Neural cell (in vitro differentiated cells): ENCODE results near the gene ARHGAP29. TPM values are rescaled to one million over a fixed set of nuclear protein-coding genes. Genes with fewer than 3 reads are reported as not detected.

Experiments used
- H2AFZ ChIP-seq: fragments of 200-600, 300-800 bp; sonication (generic), shearing (Covaris generic); 2 replicates; pipeline ENCODE4 v1.6.0; 2014; ENCODE audit warnings: low read depth, mild to moderate bottlenecking, antibody characterized with exemption, low read length, moderate library complexity
- H3F3A ChIP-seq: fragments of 200-600 bp; shearing (Covaris generic); 2 replicates; pipeline ENCODE4 v1.6.1; 2016; ENCODE audit warnings: mild to moderate bottlenecking, moderate library complexity, mixed read lengths, antibody characterized with exemption, low read length; ENCODE audit not compliant: insufficient read depth, poor library complexity, severe bottlenecking
- H3K27ac ChIP-seq: fragments of 200-600, 300-800 bp; sonication (generic), shearing (Covaris generic); 2 replicates; pipeline ENCODE4 v1.5.1; 2014; ENCODE audit warnings: mild to moderate bottlenecking, low read length, moderate library complexity
- H3K27me3 ChIP-seq: fragments of 300-800, 200-600 bp; sonication (generic), shearing (Covaris generic); 2 replicates; pipeline ENCODE4 v1.6.0; 2014; ENCODE audit warnings: mild to moderate bottlenecking, low read depth, low read length, moderate library complexity; ENCODE audit not compliant: insufficient read depth
- H3K36me3 ChIP-seq: fragments of 300-800, 200-600 bp; sonication (generic), shearing (Covaris generic); 2 replicates; pipeline ENCODE4 v1.5.1; 2014; ENCODE audit warnings: mild to moderate bottlenecking, antibody characterized with exemption, low read length, moderate library complexity; ENCODE audit not compliant: insufficient read depth
- H3K4me2 ChIP-seq: fragments of 300-800, 200-600 bp; sonication (generic), shearing (Covaris generic); 2 replicates; pipeline ENCODE4 v1.6.0; 2014; ENCODE audit warnings: mild to moderate bottlenecking, low read length
- H3K4me3 ChIP-seq: fragments of 300-800, 200-600 bp; sonication (generic), shearing (Covaris generic); 2 replicates; pipeline ENCODE4 v1.5.1; 2014; ENCODE audit warnings: mild to moderate bottlenecking, low read length, moderate library complexity
- H3K79me2 ChIP-seq: fragments of 200-600 bp; shearing (Covaris generic); replicated peaks from 2 replicates; pipeline ENCODE4 v1.6.0; 2014; ENCODE audit warnings: mild to moderate bottlenecking, low read length, moderate library complexity; ENCODE audit not compliant: insufficient read depth
- H3K9ac ChIP-seq: fragments of 300-800, 200-600 bp; sonication (generic), shearing (Covaris generic); 2 replicates; pipeline ENCODE4 v1.6.1; 2016; ENCODE audit warnings: mild to moderate bottlenecking, low read length, mixed read lengths
- H3K9me2 ChIP-seq: fragments of 200-600 bp; shearing (Covaris generic); 2 replicates; pipeline ENCODE4 v1.6.1; 2016; ENCODE audit warnings: mild to moderate bottlenecking, low read length, mixed read lengths; ENCODE audit not compliant: insufficient read depth
- H3K9me3 ChIP-seq: fragments of 200-600, 300-800 bp; sonication (generic), shearing (Covaris generic); 2 replicates; pipeline ENCODE4 v1.6.1; 2016; ENCODE audit warnings: mild to moderate bottlenecking, mixed run types, low read length, moderate library complexity, mixed read lengths
- H4K20me1 ChIP-seq: fragments of 200-600 bp; shearing (Covaris generic); 2 replicates; pipeline ENCODE4 v1.6.1; 2016; ENCODE audit warnings: mild to moderate bottlenecking, mixed run types; ENCODE audit not compliant: insufficient read depth
- EP300 ChIP-seq: fragments of 450-650 bp; conservative IDR thresholded peaks from 2 replicates; pipeline ENCODE4 v1.6.1; 2014; ENCODE audit warnings: antibody characterized with exemption, mild to moderate bottlenecking, moderate library complexity; ENCODE audit not compliant: poor library complexity, severe bottlenecking
- EZH2 ChIP-seq: fragments of 200-600, 300-800 bp; shearing (Covaris generic), sonication (generic); IDR thresholded peaks from 2 replicates; pipeline ENCODE4 v1.6.1; 2014; ENCODE audit warnings: antibody characterized with exemption, low read length, borderline replicate concordance, mild to moderate bottlenecking; ENCODE audit not compliant: insufficient read depth, poor library complexity, severe bottlenecking
- MXI1 ChIP-seq: fragments of 450-650 bp; conservative IDR thresholded peaks from 2 replicates; pipeline ENCODE4 v1.6.1; 2014; ENCODE audit warnings: antibody characterized with exemption, mild to moderate bottlenecking; ENCODE audit not compliant: poor library complexity, severe bottlenecking
- POLR2AphosphoS5 ChIP-seq: IDR thresholded peaks from 2 replicates; pipeline ENCODE4 v1.6.1; 2012
- RAD21 ChIP-seq: fragments of 450-650 bp; conservative IDR thresholded peaks from 2 replicates; pipeline ENCODE4 v1.6.1; 2014; ENCODE audit warnings: antibody characterized with exemption, mild to moderate bottlenecking, moderate library complexity
- SMC3 ChIP-seq: fragments of 450-650 bp; conservative IDR thresholded peaks from 2 replicates; pipeline ENCODE4 v1.6.1; 2014; ENCODE audit warnings: antibody characterized with exemption, mild to moderate bottlenecking, moderate library complexity; ENCODE audit not compliant: poor library complexity
- TAF1 ChIP-seq: IDR thresholded peaks from 2 replicates; pipeline ENCODE4 v1.6.1; 2012; ENCODE audit warnings: low read depth
- polyA plus RNA-seq: library from polyadenylated mRNA; depleted of rRNA; stranded (reverse); fragments of >200 nt; gene quantifications from 2 replicates; pipeline ENCODE4 v1.2.3, GENCODE V29; 2014
- TF ChIP-seq, protein P1 (sequence below): IDR thresholded peaks from 2 replicates; pipeline ENCODE4 v1.6.1; 2012; ENCODE audit warnings: borderline replicate concordance
- TF ChIP-seq, protein P2 (sequence below): fragments of 450-650 bp; IDR thresholded peaks from 2 replicates; pipeline ENCODE4 v1.5.1; 2014; ENCODE audit warnings: antibody characterized with exemption, mild to moderate bottlenecking, moderate library complexity; ENCODE audit not compliant: poor library complexity, severe bottlenecking

Gene ARHGAP29
- polyA plus RNA-seq, 1 donor from 2014 or later: 1.2 TPM

DNA sequence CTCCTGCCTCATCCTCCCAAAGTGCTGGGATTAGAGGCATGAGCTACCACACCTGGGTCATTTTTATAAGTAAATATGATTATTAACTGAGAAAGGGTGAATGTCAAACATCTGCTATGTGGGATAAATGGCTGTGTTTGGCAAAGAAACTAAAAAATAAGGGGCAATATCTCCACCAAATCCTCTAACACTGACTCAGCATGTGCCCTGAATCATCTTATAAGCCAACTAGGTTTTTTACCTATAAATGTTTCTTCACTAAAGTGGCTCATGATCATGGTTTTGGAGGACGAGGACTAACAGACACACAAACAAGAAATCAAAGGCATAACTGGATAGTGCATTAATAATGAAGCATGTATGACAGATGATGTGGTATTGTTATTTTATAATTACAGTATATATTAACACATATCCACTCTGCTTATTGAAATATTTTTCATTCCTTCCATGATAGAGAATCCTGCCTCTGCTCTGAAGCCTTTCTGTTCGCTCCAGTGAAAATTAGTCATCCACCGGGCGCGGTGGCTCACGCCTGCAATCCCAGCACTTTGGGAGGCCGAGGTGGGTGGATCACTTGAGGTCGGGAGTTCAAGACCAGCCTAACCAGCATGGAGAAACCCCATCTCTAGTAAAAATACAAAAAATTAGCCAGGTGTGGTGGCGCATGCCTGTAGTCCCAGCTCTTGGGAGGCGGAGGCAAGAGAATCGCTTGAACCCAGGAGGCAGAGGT lies 11.7 kb upstream of the ARHGAP29 start:
- no peak overlapping the region for H3K9ac ChIP-seq
- no peak overlapping the region for H3K4me3 ChIP-seq
- no peaks in the 10 kb centered on the region for H3K79me2 ChIP-seq
- H3K9me2 ChIP-seq: no peaks in the 10 kb centered on the region
- no peak overlapping the region for H3K27ac ChIP-seq
- no peaks in the 10 kb centered on the region for H4K20me1 ChIP-seq
- H3F3A ChIP-seq: no peaks in the 10 kb centered on the region
- peaks cover 47% of the 10 kb centered on the region for H3K27me3 ChIP-seq
- H2AFZ ChIP-seq: no peak overlapping the region
- H3K9me3 ChIP-seq: peaks cover 5% of the 10 kb centered on the region
- TF ChIP-seq POLR2AphosphoS5 (no peak), TAF1 (no peak), MXI1 (no peak), EZH2 (no peak), RAD21 (no peak), SMC3 (no peak)
- TF ChIP-seq, protein P1, sequence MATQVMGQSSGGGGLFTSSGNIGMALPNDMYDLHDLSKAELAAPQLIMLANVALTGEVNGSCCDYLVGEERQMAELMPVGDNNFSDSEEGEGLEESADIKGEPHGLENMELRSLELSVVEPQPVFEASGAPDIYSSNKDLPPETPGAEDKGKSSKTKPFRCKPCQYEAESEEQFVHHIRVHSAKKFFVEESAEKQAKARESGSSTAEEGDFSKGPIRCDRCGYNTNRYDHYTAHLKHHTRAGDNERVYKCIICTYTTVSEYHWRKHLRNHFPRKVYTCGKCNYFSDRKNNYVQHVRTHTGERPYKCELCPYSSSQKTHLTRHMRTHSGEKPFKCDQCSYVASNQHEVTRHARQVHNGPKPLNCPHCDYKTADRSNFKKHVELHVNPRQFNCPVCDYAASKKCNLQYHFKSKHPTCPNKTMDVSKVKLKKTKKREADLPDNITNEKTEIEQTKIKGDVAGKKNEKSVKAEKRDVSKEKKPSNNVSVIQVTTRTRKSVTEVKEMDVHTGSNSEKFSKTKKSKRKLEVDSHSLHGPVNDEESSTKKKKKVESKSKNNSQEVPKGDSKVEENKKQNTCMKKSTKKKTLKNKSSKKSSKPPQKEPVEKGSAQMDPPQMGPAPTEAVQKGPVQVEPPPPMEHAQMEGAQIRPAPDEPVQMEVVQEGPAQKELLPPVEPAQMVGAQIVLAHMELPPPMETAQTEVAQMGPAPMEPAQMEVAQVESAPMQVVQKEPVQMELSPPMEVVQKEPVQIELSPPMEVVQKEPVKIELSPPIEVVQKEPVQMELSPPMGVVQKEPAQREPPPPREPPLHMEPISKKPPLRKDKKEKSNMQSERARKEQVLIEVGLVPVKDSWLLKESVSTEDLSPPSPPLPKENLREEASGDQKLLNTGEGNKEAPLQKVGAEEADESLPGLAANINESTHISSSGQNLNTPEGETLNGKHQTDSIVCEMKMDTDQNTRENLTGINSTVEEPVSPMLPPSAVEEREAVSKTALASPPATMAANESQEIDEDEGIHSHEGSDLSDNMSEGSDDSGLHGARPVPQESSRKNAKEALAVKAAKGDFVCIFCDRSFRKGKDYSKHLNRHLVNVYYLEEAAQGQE: no peak
- TF ChIP-seq, protein P2, sequence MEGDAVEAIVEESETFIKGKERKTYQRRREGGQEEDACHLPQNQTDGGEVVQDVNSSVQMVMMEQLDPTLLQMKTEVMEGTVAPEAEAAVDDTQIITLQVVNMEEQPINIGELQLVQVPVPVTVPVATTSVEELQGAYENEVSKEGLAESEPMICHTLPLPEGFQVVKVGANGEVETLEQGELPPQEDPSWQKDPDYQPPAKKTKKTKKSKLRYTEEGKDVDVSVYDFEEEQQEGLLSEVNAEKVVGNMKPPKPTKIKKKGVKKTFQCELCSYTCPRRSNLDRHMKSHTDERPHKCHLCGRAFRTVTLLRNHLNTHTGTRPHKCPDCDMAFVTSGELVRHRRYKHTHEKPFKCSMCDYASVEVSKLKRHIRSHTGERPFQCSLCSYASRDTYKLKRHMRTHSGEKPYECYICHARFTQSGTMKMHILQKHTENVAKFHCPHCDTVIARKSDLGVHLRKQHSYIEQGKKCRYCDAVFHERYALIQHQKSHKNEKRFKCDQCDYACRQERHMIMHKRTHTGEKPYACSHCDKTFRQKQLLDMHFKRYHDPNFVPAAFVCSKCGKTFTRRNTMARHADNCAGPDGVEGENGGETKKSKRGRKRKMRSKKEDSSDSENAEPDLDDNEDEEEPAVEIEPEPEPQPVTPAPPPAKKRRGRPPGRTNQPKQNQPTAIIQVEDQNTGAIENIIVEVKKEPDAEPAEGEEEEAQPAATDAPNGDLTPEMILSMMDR: no peak
- H3K36me3 ChIP-seq: no peaks in the 10 kb centered on the region
- H3K4me2 ChIP-seq: no peak overlapping the region

DNA sequence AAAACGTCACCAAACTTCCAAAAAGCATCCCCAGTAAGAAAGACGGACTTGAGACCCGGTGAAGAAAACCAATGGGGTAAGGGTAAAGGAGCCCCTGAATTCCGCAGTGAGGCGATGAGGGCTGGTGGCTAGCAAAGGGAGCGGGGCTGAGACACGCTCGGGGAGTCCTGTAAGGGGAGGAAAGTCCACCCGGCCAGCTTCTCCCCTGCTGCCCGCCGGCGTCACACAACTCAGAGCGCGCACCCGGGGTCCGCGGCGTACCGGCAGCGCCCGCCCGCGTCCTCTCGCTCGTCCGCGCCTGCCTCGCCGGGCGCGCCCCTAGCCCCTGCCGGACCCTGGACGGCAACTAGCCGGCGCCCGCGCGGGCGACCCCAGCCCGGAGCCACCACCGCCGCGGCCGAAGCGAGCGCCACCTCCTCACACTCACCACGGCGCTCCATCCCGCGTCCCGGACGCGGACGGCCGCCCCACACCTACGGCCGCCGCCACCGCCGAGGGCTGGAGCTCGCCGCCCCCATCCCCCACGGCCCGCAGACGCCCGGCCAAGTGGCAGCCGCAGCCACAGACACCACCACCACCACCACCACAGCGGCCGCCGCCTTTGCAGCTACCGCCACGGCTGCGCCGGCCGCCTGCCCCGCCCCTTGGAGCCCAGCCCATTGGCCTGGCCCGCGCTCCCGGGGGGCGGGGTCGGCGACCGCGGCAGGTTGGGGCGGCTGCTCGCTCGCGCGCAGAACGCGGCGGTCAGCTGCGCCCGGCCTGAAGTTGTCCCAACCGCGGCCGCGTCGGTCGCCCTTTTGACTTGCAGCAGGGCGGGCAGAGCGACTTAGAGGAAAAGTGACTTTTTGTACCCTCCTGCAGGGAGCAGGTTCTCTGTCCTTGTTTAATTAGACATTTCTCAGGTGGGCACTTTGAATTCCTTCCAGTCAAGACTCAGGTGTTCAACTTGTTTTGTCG lies 10.0 kb upstream of the ARHGAP29 start:
- H3K4me3 ChIP-seq: peak overlapping the region; percentile 64
- peak overlapping the region; percentile 17 for H3K9ac ChIP-seq
- peak; percentile 17 for TF ChIP-seq EP300
- TF ChIP-seq, protein P2: peak; percentile 12
- TF ChIP-seq RAD21: no peak
- no peak for TF ChIP-seq MXI1
- H3K36me3 ChIP-seq: no peaks in the 10 kb centered on the region
- no peak overlapping the region for H2AFZ ChIP-seq
- no peaks in the 10 kb centered on the region for H3K9me2 ChIP-seq
- no peaks in the 10 kb centered on the region for H3K79me2 ChIP-seq
- H3F3A ChIP-seq: no peaks in the 10 kb centered on the region
- H4K20me1 ChIP-seq: no peaks in the 10 kb centered on the region
- peaks cover 47% of the 10 kb centered on the region for H3K27me3 ChIP-seq
- no peak overlapping the region for H3K27ac ChIP-seq
- no peak overlapping the region for H3K4me2 ChIP-seq
- peaks cover 7% of the 10 kb centered on the region for H3K9me3 ChIP-seq
